Kidney epithelial cell (primary cell): ENCODE data around the gene NAT14. TPM values are rescaled to one million over a fixed set of nuclear protein-coding genes. Genes with fewer than 3 reads are reported as not detected.

Source experiments
- DNase-seq: peaks from one replicate; pipeline ENCODE4 v3.0.0-alpha.2; 2010; ENCODE audit warnings: low read depth
- H3K27me3 ChIP-seq: 2 replicates; pipeline ENCODE4 v1.6.0; 2011; ENCODE audit warnings: low read length; ENCODE audit not compliant: control insufficient read depth, insufficient read depth
- H3K36me3 ChIP-seq: 2 replicates; pipeline ENCODE4 v1.5.1; 2011; ENCODE audit warnings: low read length; ENCODE audit not compliant: control insufficient read depth, insufficient read depth
- H3K4me3 ChIP-seq: 2 replicates; pipeline ENCODE4 v1.5.1; 2011; ENCODE audit warnings: low read depth, mild to moderate bottlenecking, control low read depth, low read length
- CTCF ChIP-seq: IDR thresholded peaks from 2 replicates; pipeline ENCODE4 v1.5.1; 2011; ENCODE audit warnings: mild to moderate bottlenecking, moderate library complexity, low read length, control low read depth, inconsistent platforms; ENCODE audit not compliant: insufficient read depth, poor library complexity, severe bottlenecking
- total RNA-seq: library from RNA; depleted of rRNA; stranded (reverse); fragments of >200 nt; gene quantifications from 2 replicates; pipeline ENCODE4 v1.2.3, GENCODE V29; 2015

Gene NAT14, protein sequence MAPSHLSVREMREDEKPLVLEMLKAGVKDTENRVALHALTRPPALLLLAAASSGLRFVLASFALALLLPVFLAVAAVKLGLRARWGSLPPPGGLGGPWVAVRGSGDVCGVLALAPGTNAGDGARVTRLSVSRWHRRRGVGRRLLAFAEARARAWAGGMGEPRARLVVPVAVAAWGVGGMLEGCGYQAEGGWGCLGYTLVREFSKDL
- total RNA-seq, result 17.1 and 18.2 TPM in 2 replicates

GRCh38 chr19:55484593-55485438 is at the start of gene NAT14:
Gene NAT14, plus strand, starts transcription at chr19:55485188. Its CDS starts 521 bp downstream, at chr19:55485709.
- peaks cover 1% of the 10 kb centered on the region for H3K36me3 ChIP-seq
- no peak for DNase-seq
- TF ChIP-seq CTCF, result no peak
- H3K4me3 ChIP-seq, result peak within 1 kb of the TSS; percentile 79
- H3K27me3 ChIP-seq, result no peaks in the 10 kb centered on the region

GRCh38 chr19:55436847-55437246 is 48.1 kb upstream of the NAT14 start:
- TF ChIP-seq CTCF, result no peak
- DNase-seq, result no peak
- H3K4me3 ChIP-seq, result no peak overlapping the region
- H3K27me3 ChIP-seq, result peaks cover 59% of the 10 kb centered on the region
- no peaks in the 10 kb centered on the region for H3K36me3 ChIP-seq

DNA sequence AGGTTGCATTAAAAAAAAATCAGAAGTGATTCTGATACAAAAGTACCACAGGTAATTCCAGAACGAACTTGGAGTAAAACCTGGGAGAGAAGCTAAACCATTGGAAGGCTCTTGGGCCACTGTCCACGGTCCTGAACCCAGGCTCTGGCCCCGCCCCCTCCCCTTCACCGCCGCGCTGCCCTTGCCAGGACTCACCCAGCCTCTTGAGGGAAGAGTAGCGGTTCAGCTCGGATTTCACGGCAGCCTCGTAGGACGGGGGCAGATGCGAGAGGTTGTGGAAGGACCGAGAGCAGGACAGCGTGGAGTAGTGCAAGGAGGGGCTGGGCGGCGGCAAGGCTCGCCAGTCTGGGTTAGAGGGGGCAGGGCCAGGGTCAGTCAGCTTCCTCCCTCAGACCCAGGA is 47.6 kb upstream of the NAT14 start:
- H3K4me3 ChIP-seq, result no peak overlapping the region
- no peak for TF ChIP-seq CTCF
- no peaks in the 10 kb centered on the region for H3K36me3 ChIP-seq
- no peak for DNase-seq
- peaks cover 56% of the 10 kb centered on the region for H3K27me3 ChIP-seq

DNA sequence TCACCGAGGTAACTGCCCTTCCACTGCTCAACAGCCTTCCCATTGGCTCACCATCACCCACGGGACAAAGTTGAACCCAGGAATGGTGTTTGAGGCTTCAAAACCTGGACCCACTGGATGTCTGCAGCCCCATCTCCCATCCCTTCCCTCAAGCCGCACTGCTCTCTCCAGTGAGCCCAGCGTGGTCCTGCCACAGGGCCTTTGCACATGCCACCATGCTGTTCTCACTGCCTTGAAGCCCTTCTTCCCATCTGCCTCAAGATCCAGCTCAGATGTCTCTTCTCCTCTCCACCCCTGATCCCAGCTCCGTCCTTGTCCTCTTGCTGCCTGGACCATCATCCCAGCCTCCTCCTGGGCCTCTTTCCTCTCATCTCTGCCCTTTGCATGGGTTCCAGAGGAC is 45.9 kb upstream of the NAT14 start:
- no peak overlapping the region for H3K4me3 ChIP-seq
- H3K36me3 ChIP-seq, result no peaks in the 10 kb centered on the region
- TF ChIP-seq CTCF, result no peak
- DNase-seq, result no peak
- peaks cover 56% of the 10 kb centered on the region for H3K27me3 ChIP-seq

DNA sequence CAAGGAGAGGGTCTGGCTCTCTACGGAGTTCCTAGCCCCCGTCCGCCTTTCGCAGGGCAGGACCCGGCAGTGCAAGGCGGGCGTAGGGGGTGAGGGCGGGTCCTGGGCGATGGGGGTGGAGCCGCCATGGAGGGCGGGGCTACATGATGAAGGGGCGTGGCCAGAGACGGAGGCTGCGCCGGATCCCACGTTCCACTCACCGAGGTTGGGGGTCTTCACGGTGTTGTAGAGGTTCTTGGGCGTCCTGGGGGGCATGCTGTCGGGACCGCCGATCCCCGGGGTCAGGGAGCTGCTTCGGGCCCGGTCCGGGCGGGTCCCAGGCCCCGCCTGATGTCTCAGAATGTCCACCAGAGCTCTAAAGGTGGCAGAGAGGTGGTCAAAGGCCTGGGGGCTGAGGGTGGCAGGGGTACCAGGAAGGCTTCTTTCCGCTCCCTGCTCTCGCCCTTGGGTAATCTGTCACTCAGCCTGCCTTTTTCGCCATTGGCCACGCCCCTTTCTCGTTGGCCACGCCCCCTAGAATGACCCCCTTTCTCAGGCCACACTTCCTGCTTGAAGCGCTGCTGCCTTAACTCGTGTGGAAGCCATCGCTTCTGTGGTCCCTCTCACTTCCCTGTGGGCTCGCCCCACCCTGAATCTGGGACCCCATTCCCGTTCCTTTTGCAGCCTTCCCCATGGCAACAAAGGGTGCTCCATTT is 44.4 kb upstream of the NAT14 start:
- TF ChIP-seq CTCF, result no peak
- Histone ChIP-seq H3K36me3 (no peaks in the 10 kb centered on the region), H3K27me3 (peaks cover 62% of the 10 kb centered on the region), H3K4me3 (no peak overlapping the region)
- no peak for DNase-seq
